ENCODE results near the gene DEPDC1.
"Not testable (repeated sequence)": the region's sequence is repeated elsewhere in the genome, so short reads cannot be mapped to it uniquely, and the experiment has no call there.

The DEPDC1 gene

GRCh38 chr1:68503085-68503484, 6.2 kb upstream of the DEPDC1 start:
- H3K9ac ChIP-seq (ENCODE audit: low read depth in 1 of 2, low read length in 2 of 2) = no peak overlapping the region
- H3K4me1 ChIP-seq (ENCODE audit: control insufficient read depth in 1 of 2, insufficient read depth in 2 of 2, low read length in 2 of 2) = no peaks in the 10 kb centered on the region
- no peak overlapping the region for H3K4me3 ChIP-seq (ENCODE audit: low read depth in 1 of 2, low read length in 2 of 2)
- no peak overlapping the region for H3K27ac ChIP-seq (ENCODE audit: low read depth, low read length)
- no peaks in the 10 kb centered on the region for H3K36me3 ChIP-seq (ENCODE audit: control insufficient read depth in 1 of 2, insufficient read depth in 2 of 2, low read length in 2 of 2)
- H3K27me3 ChIP-seq (ENCODE audit: control insufficient read depth in 1 of 2, insufficient read depth in 2 of 2, low read length in 2 of 2) = no peaks in the 10 kb centered on the region
- no peaks in the 10 kb centered on the region for H3K9me3 ChIP-seq (ENCODE audit: control insufficient read depth in 1 of 2, low read length in 2 of 2)

- Histone ChIP-seq H3K9me3 (ENCODE audit: control insufficient read depth in 1 of 2, low read length in 2 of 2) (no peaks in the 10 kb centered on the region), H3K4me1 (ENCODE audit: control insufficient read depth in 1 of 2, insufficient read depth in 2 of 2, low read length in 2 of 2) (peaks cover 10 to 12% of the 10 kb centered on the region in 2 donors), H3K36me3 (ENCODE audit: control insufficient read depth in 1 of 2, insufficient read depth in 2 of 2, low read length in 2 of 2) (no peaks in the 10 kb centered on the region), H3K4me3 (ENCODE audit: low read depth in 1 of 2, low read length in 2 of 2) (peak overlapping the region; percentile 95 to 97), H3K27ac (ENCODE audit: low read depth, low read length) (no peak overlapping the region), H3K27me3 (ENCODE audit: control insufficient read depth in 1 of 2, insufficient read depth in 2 of 2, low read length in 2 of 2) (no peaks in the 10 kb centered on the region), H3K9ac (ENCODE audit: low read depth in 1 of 2, low read length in 2 of 2) (peak overlapping the region; percentile 36 to 73)
Observed at GRCh38 chr1:68497358-68497698, 446 bp upstream of the DEPDC1 start.

GRCh38 chr1:68495968-68496679, 758 bp downstream of the DEPDC1 start:
- Histone ChIP-seq H3K27ac (ENCODE audit: low read depth, low read length) (no peak overlapping the region), H3K9me3 (ENCODE audit: control insufficient read depth in 1 of 2, low read length in 2 of 2) (no peaks in the 10 kb centered on the region)

GRCh38 chr1:68495532-68495931, 1.4 kb downstream of the DEPDC1 start:
- Histone ChIP-seq H3K4me3 (ENCODE audit: low read depth in 1 of 2, low read length in 2 of 2) (peak overlapping the region in 1 of 2 donors; percentile 95), H3K9me3 (ENCODE audit: control insufficient read depth in 1 of 2, low read length in 2 of 2) (no peaks in the 10 kb centered on the region)

More at GRCh38 chr1:68495968-68496679, 758 bp downstream of the DEPDC1 start:
- H3K36me3 ChIP-seq (ENCODE audit: control insufficient read depth in 1 of 2, insufficient read depth in 2 of 2, low read length in 2 of 2) = no peaks in the 10 kb centered on the region
- H3K9ac ChIP-seq (ENCODE audit: low read depth in 1 of 2, low read length in 2 of 2) = peak overlapping the region; percentile 58 to 73
- peak overlapping the region; percentile 95 to 97 for H3K4me3 ChIP-seq (ENCODE audit: low read depth in 1 of 2, low read length in 2 of 2)
- H3K4me1 ChIP-seq (ENCODE audit: control insufficient read depth in 1 of 2, insufficient read depth in 2 of 2, low read length in 2 of 2) = peaks cover 10 to 12% of the 10 kb centered on the region in 2 donors
- H3K27me3 ChIP-seq (ENCODE audit: control insufficient read depth in 1 of 2, insufficient read depth in 2 of 2, low read length in 2 of 2) = no peaks in the 10 kb centered on the region

GRCh38 chr1:68493193-68493592, 3.7 kb downstream of the DEPDC1 start:
- Histone ChIP-seq H3K9me3 (ENCODE audit: control insufficient read depth in 1 of 2, low read length in 2 of 2) (no peaks in the 10 kb centered on the region), H3K4me3 (ENCODE audit: low read depth in 1 of 2, low read length in 2 of 2) (no peak overlapping the region), H3K27ac (ENCODE audit: low read depth, low read length) (no peak overlapping the region), H3K36me3 (ENCODE audit: control insufficient read depth in 1 of 2, insufficient read depth in 2 of 2, low read length in 2 of 2) (no peaks in the 10 kb centered on the region), H3K9ac (ENCODE audit: low read depth in 1 of 2, low read length in 2 of 2) (no peak overlapping the region), H3K4me1 (ENCODE audit: control insufficient read depth in 1 of 2, insufficient read depth in 2 of 2, low read length in 2 of 2) (peaks cover 10 to 12% of the 10 kb centered on the region in 2 donors), H3K27me3 (ENCODE audit: control insufficient read depth in 1 of 2, insufficient read depth in 2 of 2, low read length in 2 of 2) (no peaks in the 10 kb centered on the region)

More at GRCh38 chr1:68495532-68495931, 1.4 kb downstream of the DEPDC1 start:
- H3K27ac ChIP-seq (ENCODE audit: low read depth, low read length) = no peak overlapping the region
- H3K9ac ChIP-seq (ENCODE audit: low read depth in 1 of 2, low read length in 2 of 2) = peak overlapping the region in 1 of 2 donors; percentile 1
- H3K4me1 ChIP-seq (ENCODE audit: control insufficient read depth in 1 of 2, insufficient read depth in 2 of 2, low read length in 2 of 2) = peaks cover 10 to 12% of the 10 kb centered on the region in 2 donors
- no peaks in the 10 kb centered on the region for H3K36me3 ChIP-seq (ENCODE audit: control insufficient read depth in 1 of 2, insufficient read depth in 2 of 2, low read length in 2 of 2)
- no peaks in the 10 kb centered on the region for H3K27me3 ChIP-seq (ENCODE audit: control insufficient read depth in 1 of 2, insufficient read depth in 2 of 2, low read length in 2 of 2)

GRCh38 chr1:68492255-68492654, 4.6 kb downstream of the DEPDC1 start:
- not testable (repeated sequence) for H3K27me3 ChIP-seq (ENCODE audit: control insufficient read depth in 1 of 2, insufficient read depth in 2 of 2, low read length in 2 of 2); H3K27ac ChIP-seq (ENCODE audit: low read depth, low read length); H3K4me3 ChIP-seq (ENCODE audit: low read depth in 1 of 2, low read length in 2 of 2); H3K9ac ChIP-seq (ENCODE audit: low read depth in 1 of 2, low read length in 2 of 2); H3K9me3 ChIP-seq (ENCODE audit: control insufficient read depth in 1 of 2, low read length in 2 of 2); H3K36me3 ChIP-seq (ENCODE audit: control insufficient read depth in 1 of 2, insufficient read depth in 2 of 2, low read length in 2 of 2)
- H3K4me1 ChIP-seq (ENCODE audit: control insufficient read depth in 1 of 2, insufficient read depth in 2 of 2, low read length in 2 of 2) = peaks cover 10 to 12% of the 10 kb centered on the region in 2 donors

- H3K36me3 ChIP-seq (ENCODE audit: control insufficient read depth in 1 of 2, insufficient read depth in 2 of 2, low read length in 2 of 2) = no peaks in the 10 kb centered on the region
- H3K4me3 ChIP-seq (ENCODE audit: low read depth in 1 of 2, low read length in 2 of 2) = no peak overlapping the region
- H3K9me3 ChIP-seq (ENCODE audit: control insufficient read depth in 1 of 2, low read length in 2 of 2) = no peaks in the 10 kb centered on the region
- no peak overlapping the region for H3K27ac ChIP-seq (ENCODE audit: low read depth, low read length)
- H3K27me3 ChIP-seq (ENCODE audit: control insufficient read depth in 1 of 2, insufficient read depth in 2 of 2, low read length in 2 of 2) = no peaks in the 10 kb centered on the region
- H3K9ac ChIP-seq (ENCODE audit: low read depth in 1 of 2, low read length in 2 of 2) = no peak overlapping the region
- H3K4me1 ChIP-seq (ENCODE audit: control insufficient read depth in 1 of 2, insufficient read depth in 2 of 2, low read length in 2 of 2) = no peaks in the 10 kb centered on the region
Observed at GRCh38 chr1:68490046-68490651, 6.7 kb downstream of the DEPDC1 start.

- Histone ChIP-seq H3K4me3 (ENCODE audit: low read depth in 1 of 2, low read length in 2 of 2) (no peak overlapping the region), H3K4me1 (ENCODE audit: control insufficient read depth in 1 of 2, insufficient read depth in 2 of 2, low read length in 2 of 2) (no peaks in the 10 kb centered on the region), H3K36me3 (ENCODE audit: control insufficient read depth in 1 of 2, insufficient read depth in 2 of 2, low read length in 2 of 2) (peaks cover 0 to 3% of the 10 kb centered on the region in 2 donors), H3K9ac (ENCODE audit: low read depth in 1 of 2, low read length in 2 of 2) (no peak overlapping the region), H3K27ac (ENCODE audit: low read depth, low read length) (no peak overlapping the region), H3K9me3 (ENCODE audit: control insufficient read depth in 1 of 2, low read length in 2 of 2) (no peaks in the 10 kb centered on the region), H3K27me3 (ENCODE audit: control insufficient read depth in 1 of 2, insufficient read depth in 2 of 2, low read length in 2 of 2) (no peaks in the 10 kb centered on the region)
Observed at GRCh38 chr1:68485431-68486022, 11.4 kb downstream of the DEPDC1 start.

- H3K4me1 ChIP-seq (ENCODE audit: control insufficient read depth in 1 of 2, insufficient read depth in 2 of 2, low read length in 2 of 2) = no peaks in the 10 kb centered on the region
- H3K27me3 ChIP-seq (ENCODE audit: control insufficient read depth in 1 of 2, insufficient read depth in 2 of 2, low read length in 2 of 2) = no peaks in the 10 kb centered on the region
- H3K27ac ChIP-seq (ENCODE audit: low read depth, low read length) = no peak overlapping the region
- peaks cover 0 to 3% of the 10 kb centered on the region in 2 donors for H3K36me3 ChIP-seq (ENCODE audit: control insufficient read depth in 1 of 2, insufficient read depth in 2 of 2, low read length in 2 of 2)
- H3K4me3 ChIP-seq (ENCODE audit: low read depth in 1 of 2, low read length in 2 of 2) = no peak overlapping the region
- H3K9ac ChIP-seq (ENCODE audit: low read depth in 1 of 2, low read length in 2 of 2) = no peak overlapping the region
- no peaks in the 10 kb centered on the region for H3K9me3 ChIP-seq (ENCODE audit: control insufficient read depth in 1 of 2, low read length in 2 of 2)
Observed at GRCh38 chr1:68484618-68485017, 12.3 kb downstream of the DEPDC1 start.

- Histone ChIP-seq H3K27ac (ENCODE audit: low read depth, low read length) (no peak overlapping the region), H3K9ac (ENCODE audit: low read depth in 1 of 2, low read length in 2 of 2) (no peak overlapping the region), H3K4me3 (ENCODE audit: low read depth in 1 of 2, low read length in 2 of 2) (no peak overlapping the region), H3K9me3 (ENCODE audit: control insufficient read depth in 1 of 2, low read length in 2 of 2) (no peaks in the 10 kb centered on the region), H3K4me1 (ENCODE audit: control insufficient read depth in 1 of 2, insufficient read depth in 2 of 2, low read length in 2 of 2) (no peaks in the 10 kb centered on the region), H3K36me3 (ENCODE audit: control insufficient read depth in 1 of 2, insufficient read depth in 2 of 2, low read length in 2 of 2) (peaks cover 0 to 3% of the 10 kb centered on the region in 2 donors), H3K27me3 (ENCODE audit: control insufficient read depth in 1 of 2, insufficient read depth in 2 of 2, low read length in 2 of 2) (no peaks in the 10 kb centered on the region)
Observed at GRCh38 chr1:68481041-68481440, 15.8 kb downstream of the DEPDC1 start.

All from duodenal mucosa (tissue), 2 donors.